HCT116 (cell line): ENCODE measurements around the gene ZNF860. TPM values are rescaled to one million over a fixed set of nuclear protein-coding genes. Genes with fewer than 3 reads are reported as not detected.

Experiments used
- ATAC-seq: fragments of 200-7000 bp; cut with Tn5 transposase; 2 replicates; pipeline ENCODE4 v1.9.1; 2020; ENCODE audit warnings: mild to moderate bottlenecking, moderate library complexity
- BruUV-seq: library from RNA; stranded (reverse); fragments of 400-500 nt; replicated peaks from 2 replicates; lab custom pipeline; 2021; lab: Mats Ljungman, UMichigan
- CTCF ChIA-PET: fragments of 300-600 bp; sonication (Branson Sonifier 250); formaldehyde crosslinking; loops from one replicate; lab custom pipeline; 2021; ENCODE audit warnings: antibody characterized with exemption; lab: Charles Lee
- POLR2A ChIA-PET: fragments of 300-600, 350-600 bp; sonication (Branson Sonifier 250); formaldehyde crosslinking; loops from one replicate; lab custom pipeline; 2021; ENCODE audit warnings: antibody characterized with exemption; lab: Charles Lee
- RAD21 ChIA-PET, 2 experiments: fragments of 300-600 bp; sonication (Branson Sonifier 250); formaldehyde crosslinking; loops; one replicate each; lab custom pipeline; 2023; ENCODE audit warnings: low total read pairs in 2 of 2; ENCODE audit not compliant: uncharacterized antibody in 2 of 2, unreplicated experiment in 2 of 2, low non-redundant PET in 1 of 2; lab: Charles Lee
- DNase-seq: peaks from one replicate; pipeline ENCODE4 v3.0.0-alpha.2; 2010; ENCODE audit warnings: low read depth, low spot score
- H2AFZ ChIP-seq: fragments of 200-600 bp; shearing (Covaris generic), sonication (generic); 2 replicates; pipeline ENCODE4 v1.6.1; 2017; ENCODE audit warnings: low read depth, mixed run types, mixed read lengths, antibody characterized with exemption, low read length; ENCODE audit not compliant: poor library complexity, severe bottlenecking
- H3K27ac ChIP-seq: 2 replicates; pipeline ENCODE4 v1.5.1; 2012; ENCODE audit warnings: low read depth, low read length
- H3K27me3 ChIP-seq: fragments of 200-600 bp; sonication (generic); 2 replicates; pipeline ENCODE4 v1.6.1; 2016; ENCODE audit warnings: mixed run types, low read length, mixed read lengths; ENCODE audit not compliant: insufficient read depth
- H3K36me3 ChIP-seq, 2 experiments: fragments of 200-500 bp in 1 of 2; fragments of 200-600 bp in 1 of 2; sonication (Bioruptor generic) in 1 of 2; sonication (generic) in 1 of 2; 2 replicates each; pipeline versions ENCODE4 v1.5.1 to v1.6.1; 2014 to 2016; ENCODE audit warnings: low read length in 2 of 2, inconsistent platforms in 1 of 2, mixed read lengths in 1 of 2, mixed run types in 1 of 2; ENCODE audit not compliant: insufficient read depth in 2 of 2, control insufficient read depth in 1 of 2
- H3K4me1 ChIP-seq, 2 experiments: fragments of 200-600 bp in 1 of 2; sonication (generic) in 1 of 2; 2 replicates each; pipeline versions ENCODE4 v1.5.1 to v1.6.1; 2012 to 2017; ENCODE audit warnings: low read length in 2 of 2, inconsistent platforms in 1 of 2, mild to moderate bottlenecking in 1 of 2, mixed read lengths in 1 of 2, mixed run types in 1 of 2, moderate library complexity in 1 of 2; ENCODE audit not compliant: insufficient read depth in 2 of 2, control insufficient read depth in 1 of 2
- H3K4me2 ChIP-seq: fragments of 200-600 bp; sonication (generic); 2 replicates; pipeline ENCODE4 v1.6.1; 2017; ENCODE audit warnings: mixed run types, low read length, mixed read lengths
- H3K4me3 ChIP-seq, 2 experiments: fragments of 200-600 bp in 1 of 2; sonication (generic) in 1 of 2; replicated peaks in 1 of 2; 2 replicates each; pipeline ENCODE4 v1.5.1; 2011 to 2016; ENCODE audit warnings: low read length in 2 of 2, control low read depth in 1 of 2, low read depth in 1 of 2, mild to moderate bottlenecking in 1 of 2, mixed read lengths in 1 of 2, mixed run types in 1 of 2
- H3K79me2 ChIP-seq: fragments of 200-600 bp; sonication (generic); 2 replicates; pipeline ENCODE4 v1.6.1; 2017; ENCODE audit warnings: mild to moderate bottlenecking, mixed run types, low read length, moderate library complexity, mixed read lengths; ENCODE audit not compliant: insufficient read depth
- H3K9ac ChIP-seq: fragments of 200-600 bp; sonication (generic); 2 replicates; pipeline ENCODE4 v1.6.1; 2016; ENCODE audit warnings: low read length, mixed read lengths
- H3K9me2 ChIP-seq: fragments of 200-600 bp; sonication (generic), shearing (Covaris generic); 2 replicates; pipeline ENCODE4 v1.6.1; 2017; ENCODE audit warnings: mixed run types, mild to moderate bottlenecking, moderate library complexity; ENCODE audit not compliant: insufficient read depth
- H3K9me3 ChIP-seq, 2 experiments: fragments of 200-500 bp in 1 of 2; fragments of 200-600 bp in 1 of 2; sonication (Bioruptor generic) in 1 of 2; sonication (generic) in 1 of 2; 2 replicates each; pipeline ENCODE4 v1.6.1; 2014 to 2017; ENCODE audit warnings: low read length in 2 of 2, mixed read lengths in 2 of 2, inconsistent platforms in 1 of 2, low read depth in 1 of 2, mild to moderate bottlenecking in 1 of 2, mixed run types in 1 of 2, moderate library complexity in 1 of 2; ENCODE audit not compliant: control insufficient read depth in 1 of 2, insufficient read depth in 1 of 2
- H4K20me1 ChIP-seq: fragments of 200-600 bp; sonication (generic), shearing (Covaris generic); 2 replicates; pipeline ENCODE4 v1.6.1; 2017; ENCODE audit warnings: mixed run types, mild to moderate bottlenecking, moderate library complexity; ENCODE audit not compliant: insufficient read depth
- EGR1 ChIP-seq: IDR thresholded peaks from 2 replicates; pipeline ENCODE4 v1.6.1; 2012; ENCODE audit warnings: low read depth
- ELF1 ChIP-seq: IDR thresholded peaks from 2 replicates; pipeline ENCODE4 v1.6.1; 2012; ENCODE audit warnings: low read depth, borderline replicate concordance
- EZH2 ChIP-seq: fragments of 200-600 bp; sonication (generic); IDR thresholded peaks from 2 replicates; pipeline ENCODE4 v1.6.1; 2017; ENCODE audit warnings: antibody characterized with exemption, mixed run types
- EZH2phosphoT487 ChIP-seq: fragments of 200-600 bp; IDR thresholded peaks from 2 replicates; pipeline ENCODE4 v1.6.1; 2018; ENCODE audit warnings: antibody characterized with exemption, borderline replicate concordance
- FOSL1 ChIP-seq: IDR thresholded peaks from 2 replicates; pipeline ENCODE4 v1.6.1; 2012; ENCODE audit warnings: low read depth
- JUND ChIP-seq: IDR thresholded peaks from 2 replicates; pipeline ENCODE4 v1.6.1; 2012
- RAD21 ChIP-seq: IDR thresholded peaks from 2 replicates; pipeline ENCODE4 v1.6.1; 2012; ENCODE audit warnings: low read depth, mild to moderate bottlenecking
- SP1 ChIP-seq: IDR thresholded peaks from 2 replicates; pipeline ENCODE4 v1.6.1; 2012; ENCODE audit warnings: low read depth
- SRF ChIP-seq: IDR thresholded peaks from 2 replicates; pipeline ENCODE4 v1.6.1; 2012; ENCODE audit warnings: low read depth
- TCF7L2 ChIP-seq: IDR thresholded peaks from 2 replicates; pipeline ENCODE4 v1.7.0; 2011; ENCODE audit warnings: borderline replicate concordance, inconsistent platforms; ENCODE audit not compliant: insufficient read depth, insufficient read length; ENCODE audit errors: extremely low read depth
- ZFX ChIP-seq: fragments of 450-650 bp; IDR thresholded peaks from 2 replicates; pipeline ENCODE4 v1.6.1; 2017
- ZNF274 ChIP-seq: fragments of 200-500 bp; sonication (Bioruptor generic); IDR thresholded peaks from 2 replicates; pipeline ENCODE4 v1.6.1; 2014; ENCODE audit warnings: mild to moderate bottlenecking, low read depth, low read length, inconsistent platforms
- intact Hi-C: fragments of 100-400 bp; cut with micrococcal nuclease; formaldehyde crosslinking; loops from 2 replicates; pipeline ENCODE4 v1.10.0; 2022
- total RNA-seq: library from RNA; stranded (reverse); gene quantifications from one replicate; pipeline ENCODE4 v1.2.1, GENCODE V29; 2021; ENCODE audit not compliant: unreplicated experiment
- TF ChIP-seq, protein P1 (sequence below), 3 experiments: fragments of 200-600 bp in 1 of 3; sonication (generic) in 1 of 3; IDR thresholded peaks in 2 of 3; conservative IDR thresholded peaks in 1 of 3; 2 replicates each; pipeline ENCODE4 v1.5.1; 2012 to 2017; ENCODE audit warnings: low read depth in 2 of 3, low read length in 2 of 3, antibody characterized with exemption in 1 of 3, borderline replicate concordance in 1 of 3, control low read depth in 1 of 3, mild to moderate bottlenecking in 1 of 3, mixed read lengths in 1 of 3, mixed run types in 1 of 3, moderate library complexity in 1 of 3; ENCODE audit not compliant: insufficient read depth in 1 of 3
- TF ChIP-seq, protein P2 (sequence below): IDR thresholded peaks from 2 replicates; pipeline ENCODE4 v1.6.1; 2012
- TF ChIP-seq, protein P3 (sequence below): IDR thresholded peaks from 2 replicates; pipeline ENCODE4 v1.6.1; 2012
- TF ChIP-seq, protein P4 (sequence below): IDR thresholded peaks from 2 replicates; pipeline ENCODE4 v1.6.1; 2012; ENCODE audit warnings: low read depth

ZNF860 gene
- total RNA-seq, 1 experiment from 2014 or later, result 2.9 TPM

DNA sequence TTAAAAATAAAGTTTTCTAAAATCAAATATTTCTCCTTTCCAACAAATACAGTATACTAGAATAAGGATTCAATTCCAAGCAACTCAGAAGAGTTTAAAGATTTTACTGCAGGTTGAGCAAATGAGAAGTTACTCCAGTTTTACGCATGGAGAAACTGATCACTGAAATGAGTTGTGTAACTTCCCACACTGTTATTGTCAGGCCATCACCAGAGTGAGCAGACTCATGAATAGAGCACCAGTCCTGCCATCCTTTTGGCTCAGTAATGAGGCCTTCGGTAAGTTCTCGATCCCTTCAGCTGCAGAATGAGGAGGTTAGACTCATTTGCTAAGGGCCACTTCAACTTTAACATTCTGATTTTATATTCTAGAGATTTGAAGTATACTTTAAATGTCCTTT, 48.6 kb upstream of the ZNF860 start (continued):
- TF ChIP-seq, protein P1, sequence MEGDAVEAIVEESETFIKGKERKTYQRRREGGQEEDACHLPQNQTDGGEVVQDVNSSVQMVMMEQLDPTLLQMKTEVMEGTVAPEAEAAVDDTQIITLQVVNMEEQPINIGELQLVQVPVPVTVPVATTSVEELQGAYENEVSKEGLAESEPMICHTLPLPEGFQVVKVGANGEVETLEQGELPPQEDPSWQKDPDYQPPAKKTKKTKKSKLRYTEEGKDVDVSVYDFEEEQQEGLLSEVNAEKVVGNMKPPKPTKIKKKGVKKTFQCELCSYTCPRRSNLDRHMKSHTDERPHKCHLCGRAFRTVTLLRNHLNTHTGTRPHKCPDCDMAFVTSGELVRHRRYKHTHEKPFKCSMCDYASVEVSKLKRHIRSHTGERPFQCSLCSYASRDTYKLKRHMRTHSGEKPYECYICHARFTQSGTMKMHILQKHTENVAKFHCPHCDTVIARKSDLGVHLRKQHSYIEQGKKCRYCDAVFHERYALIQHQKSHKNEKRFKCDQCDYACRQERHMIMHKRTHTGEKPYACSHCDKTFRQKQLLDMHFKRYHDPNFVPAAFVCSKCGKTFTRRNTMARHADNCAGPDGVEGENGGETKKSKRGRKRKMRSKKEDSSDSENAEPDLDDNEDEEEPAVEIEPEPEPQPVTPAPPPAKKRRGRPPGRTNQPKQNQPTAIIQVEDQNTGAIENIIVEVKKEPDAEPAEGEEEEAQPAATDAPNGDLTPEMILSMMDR (IDR thresholded peaks at IDR 0.05 in 2 of 3, conservative IDR thresholded peaks at IDR 0.05 in 1 of 3; ENCODE audit: borderline replicate concordance in 1 of 3, insufficient read depth in 1 of 3, low read depth in 2 of 3, low read length in 2 of 3), result no peak
- TF ChIP-seq EZH2, result no peak
- TF ChIP-seq TCF7L2, result no peak

DNA sequence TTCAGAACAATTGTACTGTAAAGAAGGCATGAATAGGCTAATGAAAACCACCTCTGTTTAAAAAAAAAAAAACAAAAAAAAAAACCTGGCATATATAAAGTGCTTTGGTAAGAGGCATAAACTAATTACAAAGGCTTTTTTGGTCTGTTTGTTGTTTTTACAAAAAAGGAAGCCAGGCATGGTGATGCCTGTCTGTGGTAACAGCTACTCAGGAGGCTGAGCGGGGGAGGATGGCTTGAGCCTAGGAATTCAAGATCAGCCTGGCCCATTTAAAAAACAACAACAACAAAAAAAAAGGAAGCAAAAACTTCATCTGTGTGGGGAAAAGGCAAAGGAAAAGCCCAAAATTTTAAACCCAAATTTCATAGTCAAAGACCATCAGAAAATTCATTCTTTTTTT, 47.5 kb upstream of the ZNF860 start:
- DNase-seq (no peak), ATAC-seq (no peak)

More for the DNA sequence above, 47.5 kb upstream of the ZNF860 start:
- no TSS peak for BruUV-seq
- no peak overlapping the region for H3K4me2 ChIP-seq
- H3K4me1 ChIP-seq, result peaks cover 0 to 6% of the 10 kb centered on the region in 2 experiments; a peak in 3 of 4 replicates
- no peaks in the 10 kb centered on the region for H3K9me3 ChIP-seq
- H4K20me1 ChIP-seq, result 0 out of 2 replicates have a peak, but pooled peaks cover 3% of the 10 kb centered on the region
- peaks cover 7% of the 10 kb centered on the region; the same call in 1 of the 2 replicates for H3K79me2 ChIP-seq
- CTCF ChIA-PET, result no interaction called here
- H3K36me3 ChIP-seq, result no peaks in the 10 kb centered on the region
- POLR2A ChIA-PET, result no interaction called here
- RAD21 ChIA-PET, result no interaction called here
- TF ChIP-seq EZH2 (no peak), FOSL1 (no peak), JUND (no peak), ELF1 (no peak), EZH2phosphoT487 (no peak), RAD21 (no peak), ZNF274 (no peak), SP1 (no peak), SRF (no peak), EGR1 (no peak), ZFX (no peak)
- TF ChIP-seq, protein P2, sequence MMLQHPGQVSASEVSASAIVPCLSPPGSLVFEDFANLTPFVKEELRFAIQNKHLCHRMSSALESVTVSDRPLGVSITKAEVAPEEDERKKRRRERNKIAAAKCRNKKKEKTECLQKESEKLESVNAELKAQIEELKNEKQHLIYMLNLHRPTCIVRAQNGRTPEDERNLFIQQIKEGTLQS, result no peak
- TF ChIP-seq, protein P3, sequence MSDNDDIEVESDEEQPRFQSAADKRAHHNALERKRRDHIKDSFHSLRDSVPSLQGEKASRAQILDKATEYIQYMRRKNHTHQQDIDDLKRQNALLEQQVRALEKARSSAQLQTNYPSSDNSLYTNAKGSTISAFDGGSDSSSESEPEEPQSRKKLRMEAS, result no peak
- TF ChIP-seq, protein P4, sequence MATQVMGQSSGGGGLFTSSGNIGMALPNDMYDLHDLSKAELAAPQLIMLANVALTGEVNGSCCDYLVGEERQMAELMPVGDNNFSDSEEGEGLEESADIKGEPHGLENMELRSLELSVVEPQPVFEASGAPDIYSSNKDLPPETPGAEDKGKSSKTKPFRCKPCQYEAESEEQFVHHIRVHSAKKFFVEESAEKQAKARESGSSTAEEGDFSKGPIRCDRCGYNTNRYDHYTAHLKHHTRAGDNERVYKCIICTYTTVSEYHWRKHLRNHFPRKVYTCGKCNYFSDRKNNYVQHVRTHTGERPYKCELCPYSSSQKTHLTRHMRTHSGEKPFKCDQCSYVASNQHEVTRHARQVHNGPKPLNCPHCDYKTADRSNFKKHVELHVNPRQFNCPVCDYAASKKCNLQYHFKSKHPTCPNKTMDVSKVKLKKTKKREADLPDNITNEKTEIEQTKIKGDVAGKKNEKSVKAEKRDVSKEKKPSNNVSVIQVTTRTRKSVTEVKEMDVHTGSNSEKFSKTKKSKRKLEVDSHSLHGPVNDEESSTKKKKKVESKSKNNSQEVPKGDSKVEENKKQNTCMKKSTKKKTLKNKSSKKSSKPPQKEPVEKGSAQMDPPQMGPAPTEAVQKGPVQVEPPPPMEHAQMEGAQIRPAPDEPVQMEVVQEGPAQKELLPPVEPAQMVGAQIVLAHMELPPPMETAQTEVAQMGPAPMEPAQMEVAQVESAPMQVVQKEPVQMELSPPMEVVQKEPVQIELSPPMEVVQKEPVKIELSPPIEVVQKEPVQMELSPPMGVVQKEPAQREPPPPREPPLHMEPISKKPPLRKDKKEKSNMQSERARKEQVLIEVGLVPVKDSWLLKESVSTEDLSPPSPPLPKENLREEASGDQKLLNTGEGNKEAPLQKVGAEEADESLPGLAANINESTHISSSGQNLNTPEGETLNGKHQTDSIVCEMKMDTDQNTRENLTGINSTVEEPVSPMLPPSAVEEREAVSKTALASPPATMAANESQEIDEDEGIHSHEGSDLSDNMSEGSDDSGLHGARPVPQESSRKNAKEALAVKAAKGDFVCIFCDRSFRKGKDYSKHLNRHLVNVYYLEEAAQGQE, result no peak
- H3K4me3 ChIP-seq, result no peak overlapping the region
- intact Hi-C loops, result no loop called here
- H3K27ac ChIP-seq, result no peak overlapping the region
- no peaks in the 10 kb centered on the region for H3K9me2 ChIP-seq
- no peaks in the 10 kb centered on the region for H3K27me3 ChIP-seq
- H3K9ac ChIP-seq, result no peak overlapping the region
- H2AFZ ChIP-seq, result no peak overlapping the region
